GM18519 (cell line): Measurements from ENCODE around the gene RNF113B.

Experiments
- ATAC-seq: cut with Tn5 transposase; IDR thresholded peaks from one replicate; pipeline ENCODE4 v1.9.1; 2021; ENCODE audit warnings: mild to moderate bottlenecking, moderate library complexity; ENCODE audit not compliant: unreplicated experiment, low FRiP score

The RNF113B gene

DNA sequence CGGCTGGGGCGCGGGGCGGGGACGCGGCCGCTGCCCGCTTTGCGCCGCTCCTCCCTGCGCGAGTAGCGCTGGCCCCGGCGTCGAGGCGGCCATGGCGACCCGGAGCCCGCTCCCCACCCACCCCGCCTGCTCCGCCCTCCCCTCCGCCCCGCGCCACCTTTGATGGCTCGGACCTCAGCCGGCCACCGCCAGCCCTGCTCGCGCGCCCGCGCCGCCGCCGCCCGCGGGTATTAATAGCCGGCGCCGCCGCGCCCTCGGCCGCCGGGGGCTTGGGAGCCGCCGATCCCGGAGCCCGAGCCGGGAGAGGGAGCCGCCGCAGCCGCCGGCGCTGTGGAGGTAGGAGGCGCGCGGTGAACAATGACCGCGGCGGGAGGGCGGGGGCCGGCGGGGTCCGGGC lies 33.9 kb downstream of the RNF113B start:
- peak; percentile 6 for ATAC-seq

DNA sequence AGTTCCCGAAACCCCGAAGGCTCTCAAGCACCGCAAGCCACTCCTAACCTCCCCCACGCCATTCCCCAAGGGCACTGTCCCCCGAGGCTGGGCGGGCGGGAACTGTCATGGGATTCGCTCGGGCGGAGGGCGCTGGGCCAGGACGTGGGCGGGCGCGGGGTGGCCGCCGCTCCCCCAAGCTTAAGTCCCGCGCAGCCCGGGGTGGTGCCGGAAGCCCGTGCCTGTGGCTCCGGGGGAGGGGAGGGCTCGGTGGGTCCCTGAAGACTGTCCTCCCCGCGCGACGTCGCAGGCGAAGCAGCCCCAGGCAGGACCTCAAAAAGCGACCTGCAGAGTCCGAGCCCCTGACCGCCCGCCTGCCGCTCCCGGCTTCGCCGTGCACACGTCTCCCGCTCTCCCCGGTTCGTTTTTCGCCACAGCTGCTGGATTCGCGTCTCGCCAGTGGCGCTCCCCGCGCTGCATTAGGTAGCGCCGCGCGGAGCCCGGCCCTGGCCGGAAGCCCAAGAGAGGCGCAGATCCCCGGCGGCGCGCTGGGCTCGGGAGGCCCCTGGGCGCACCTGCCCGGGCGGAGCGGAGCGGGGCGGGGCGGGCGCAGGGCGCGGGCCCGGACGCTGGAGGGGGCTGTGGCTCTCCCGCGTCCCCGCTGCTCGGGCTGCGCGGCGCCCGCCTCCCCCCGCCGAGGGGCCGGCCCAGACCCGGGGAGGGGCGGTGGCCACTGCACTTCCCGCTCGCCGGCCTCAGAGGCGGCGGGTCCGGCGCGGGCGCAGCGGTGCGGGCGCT lies 34.5 kb downstream of the RNF113B start, which contains the start of gene FARP1:
Gene FARP1 (plus strand): TSS at position 715 of the 777 bp plus-strand sequence. CDS start 70,149 bp downstream, outside the sequence.
- ATAC-seq = peak; percentile 78

DNA sequence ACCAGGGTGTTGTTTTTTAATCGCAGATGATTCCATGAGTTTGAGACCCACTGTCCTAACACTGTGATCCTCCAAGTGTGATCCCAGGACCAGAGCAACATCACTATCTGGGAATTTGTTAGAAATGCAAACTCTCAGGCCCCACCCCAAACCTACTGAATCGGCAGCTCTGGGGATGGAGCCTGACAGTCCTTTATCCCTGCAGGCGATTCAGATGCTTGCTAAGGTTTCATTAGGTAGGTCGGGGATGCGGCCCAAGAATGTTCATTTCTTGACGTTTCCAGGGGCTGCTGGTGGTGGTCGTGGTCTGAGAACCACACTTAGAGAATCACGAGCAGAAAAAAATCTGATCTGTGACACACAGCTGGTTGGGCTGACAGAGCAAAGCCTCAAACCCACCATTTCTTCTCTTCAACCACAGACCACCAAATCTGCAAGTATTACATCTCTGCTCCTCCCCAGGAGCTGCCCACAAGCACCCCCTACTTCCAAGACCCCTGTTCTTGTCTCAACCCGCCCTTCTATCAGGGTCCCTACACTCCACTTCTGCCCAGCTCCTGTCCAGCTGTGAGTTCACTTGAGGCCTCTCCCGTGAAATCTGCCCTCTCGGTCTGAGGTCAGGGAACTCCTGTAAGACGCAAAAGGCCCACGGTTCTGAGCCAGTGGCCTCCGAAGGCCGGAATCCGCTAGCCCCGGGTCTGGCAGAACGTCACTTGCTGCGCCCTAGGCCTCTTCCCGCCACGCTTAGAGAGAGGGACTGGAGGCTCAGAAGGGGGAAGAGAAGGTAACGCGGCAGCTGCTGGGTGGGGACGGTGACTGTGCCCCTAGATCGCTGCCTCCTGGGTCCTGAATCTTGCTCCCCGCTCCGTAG lies 35.3 kb downstream of the RNF113B start:
- no peak for ATAC-seq

- ATAC-seq = no peak
These were observed 36.0 kb downstream of the RNF113B start for GRCh38 chr13:98141091-98141490.

DNA sequence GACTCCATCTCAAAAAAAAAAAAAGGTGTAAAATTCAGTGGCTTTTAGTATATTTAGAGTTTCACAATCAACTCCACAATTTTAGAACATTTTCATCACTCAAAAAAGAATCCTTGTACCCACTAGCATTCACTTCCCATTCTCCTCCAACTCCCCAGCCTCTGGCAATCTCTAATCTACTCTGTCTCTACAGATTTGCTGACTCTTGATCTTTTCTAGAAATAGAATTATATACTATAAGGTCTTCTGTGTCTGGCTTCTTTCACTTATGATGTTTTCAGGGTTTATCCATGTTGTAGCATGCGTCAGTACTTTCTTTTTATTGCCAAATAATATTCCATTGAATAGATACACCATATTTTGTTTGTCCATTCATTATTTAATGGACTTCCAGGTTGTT lies 42.2 kb downstream of the RNF113B start:
- ATAC-seq = no peak

DNA sequence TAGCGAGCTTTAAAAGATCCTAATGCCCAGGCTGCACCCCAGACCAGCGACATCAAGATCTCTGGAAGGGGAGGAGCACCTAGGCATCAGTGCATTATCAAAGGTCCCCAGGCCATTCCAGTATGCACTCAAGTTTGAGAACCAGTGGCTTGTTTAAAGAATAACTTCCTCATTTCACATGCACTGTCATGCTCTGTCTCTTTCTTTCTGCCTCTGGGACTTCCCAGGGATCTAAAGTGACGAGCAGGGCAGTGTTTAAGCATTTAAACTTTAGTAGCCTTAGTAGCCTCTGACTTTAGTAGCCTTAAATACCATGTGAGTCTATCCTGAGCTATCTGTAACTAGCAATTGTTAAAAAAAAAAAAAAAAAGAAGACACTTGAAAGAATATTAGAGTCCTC lies 43.1 kb downstream of the RNF113B start:
- peak; percentile 92 for ATAC-seq

GRCh38 chr13:98129059-98129746 lies 47.9 kb downstream of the RNF113B start:
- ATAC-seq = no peak
